CD14-positive monocyte (primary cell): ENCODE results near the gene GMNC. TPM values are rescaled to one million over a fixed set of nuclear protein-coding genes. Genes with fewer than 3 reads are reported as not detected.

Source experiments
- DNase-seq, 3 donors: peaks; one replicate each; pipeline ENCODE4 v3.0.0-alpha.2; 2011 to 2022
- H2AFZ ChIP-seq: 2 replicates; pipeline ENCODE4 v1.6.0; 2012; ENCODE audit warnings: mild to moderate bottlenecking, low read depth, low read length, inconsistent platforms; ENCODE audit not compliant: insufficient read depth, poor library complexity, severe bottlenecking
- H3K27ac ChIP-seq, 2 donors: 1 replicate in 1 of 2; 2 replicates in 1 of 2; pipeline ENCODE4 v1.5.1; 2012 to 2013; ENCODE audit warnings: low read length in 2 of 2, control low read depth in 1 of 2, inconsistent platforms in 1 of 2, low read depth in 1 of 2, mild to moderate bottlenecking in 1 of 2
- H3K27me3 ChIP-seq, 2 donors: one replicate each; pipeline versions ENCODE4 v1.6.0 to v1.6.1; 2011 to 2013; ENCODE audit warnings: low read length in 2 of 2; ENCODE audit not compliant: control insufficient read depth in 2 of 2, insufficient read depth in 2 of 2
- H3K36me3 ChIP-seq, 2 donors: replicated peaks in 1 of 2; 1 replicate in 1 of 2; 2 replicates in 1 of 2; pipeline versions ENCODE4 v1.5.1 to v1.6.1; 2012 to 2013; ENCODE audit warnings: low read length in 2 of 2, control low read depth in 1 of 2, inconsistent platforms in 1 of 2, mild to moderate bottlenecking in 1 of 2; ENCODE audit not compliant: insufficient read depth in 2 of 2, control insufficient read depth in 1 of 2
- H3K4me1 ChIP-seq, 2 donors: 1 replicate in 1 of 2; 2 replicates in 1 of 2; pipeline versions ENCODE4 v1.5.1 to v1.6.1; 2012 to 2013; ENCODE audit warnings: low read length in 2 of 2, control low read depth in 1 of 2, inconsistent platforms in 1 of 2, mild to moderate bottlenecking in 1 of 2, moderate library complexity in 1 of 2; ENCODE audit not compliant: insufficient read depth in 2 of 2, control insufficient read depth in 1 of 2
- H3K4me2 ChIP-seq: replicated peaks from 2 replicates; pipeline ENCODE3; 2012; ENCODE audit warnings: low read length, moderate library complexity, mild to moderate bottlenecking; ENCODE audit not compliant: poor library complexity, severe bottlenecking; ENCODE audit errors: extremely low read depth
- H3K4me3 ChIP-seq, 3 experiments: fragments of 200-600 bp in 1 of 3; sonication (generic) in 1 of 3; replicated peaks in 1 of 3; 1 replicate in 2 of 3; 2 replicates in 1 of 3; pipeline ENCODE4 v1.5.1; 2011 to 2013; ENCODE audit warnings: low read length in 3 of 3, mild to moderate bottlenecking in 3 of 3, control low read depth in 2 of 3, low read depth in 2 of 3, inconsistent platforms in 1 of 3, moderate library complexity in 1 of 3
- H3K79me2 ChIP-seq: 2 replicates; pipeline ENCODE4 v1.6.0; 2012; ENCODE audit warnings: mild to moderate bottlenecking, control low read depth, inconsistent platforms, low read length, moderate library complexity; ENCODE audit not compliant: insufficient read depth
- H3K9ac ChIP-seq: 2 replicates; pipeline ENCODE4 v1.6.0; 2017; ENCODE audit warnings: low read length, mild to moderate bottlenecking; ENCODE audit not compliant: insufficient read depth, poor library complexity, severe bottlenecking
- H3K9me3 ChIP-seq, 2 donors: replicated peaks in 1 of 2; 1 replicate in 1 of 2; 2 replicates in 1 of 2; pipeline versions ENCODE4 v1.5.1 to v1.6.1; 2012 to 2013; ENCODE audit warnings: low read length in 2 of 2, control low read depth in 1 of 2; ENCODE audit not compliant: control insufficient read depth in 1 of 2, insufficient read depth in 1 of 2
- H4K20me1 ChIP-seq: 2 replicates; pipeline ENCODE4 v1.6.0; 2012; ENCODE audit warnings: mild to moderate bottlenecking, low read length, control low read depth, moderate library complexity; ENCODE audit not compliant: insufficient read depth
- H3K27ac Mint-ChIP-seq, 7 donors: one replicate each; pipeline ENCODE4 v1.8.0; 2020; ENCODE audit warnings: mild to moderate bottlenecking in 7 of 7, mixed read lengths in 7 of 7, moderate library complexity in 6 of 7, inconsistent platforms in 2 of 7
- H3K27me3 Mint-ChIP-seq, 3 donors: one replicate each; pipeline ENCODE4 v1.8.0; 2021 to 2022; ENCODE audit warnings: low read depth in 3 of 3, mild to moderate bottlenecking in 3 of 3, mixed read lengths in 3 of 3, moderate library complexity in 3 of 3, inconsistent platforms in 1 of 3
- H3K36me3 Mint-ChIP-seq, 2 donors: one replicate each; pipeline ENCODE4 v1.8.0; 2020; ENCODE audit warnings: mixed read lengths in 2 of 2, inconsistent platforms in 1 of 2, mild to moderate bottlenecking in 1 of 2
- H3K4me1 Mint-ChIP-seq: one replicate; pipeline ENCODE4 v1.8.0; 2020; ENCODE audit warnings: mild to moderate bottlenecking, mixed read lengths
- H3K4me3 Mint-ChIP-seq, 2 donors: one replicate each; pipeline ENCODE4 v1.8.0; 2020; ENCODE audit warnings: mild to moderate bottlenecking in 2 of 2, mixed read lengths in 2 of 2, moderate library complexity in 1 of 2
- H3K9me3 Mint-ChIP-seq, 7 donors: one replicate each; pipeline ENCODE4 v1.8.0; 2020 to 2022; ENCODE audit warnings: mixed read lengths in 7 of 7, mild to moderate bottlenecking in 6 of 7, moderate library complexity in 6 of 7, inconsistent platforms in 2 of 7
- CTCF ChIP-seq: fragments of 200-600 bp; IDR thresholded peaks from one replicate; pipeline ENCODE4 v1.8.0; 2022; ENCODE audit warnings: antibody characterized with exemption, mild to moderate bottlenecking
- WGBS: methylation state at CpG from one replicate; pipeline ENCODE4 v1.1.5; 2013; ENCODE audit warnings: missing lambda C conversion rate; ENCODE audit not compliant: insufficient coverage; 5-methylcytosine and 5-hydroxymethylcytosine counted together
- intact Hi-C, 2 donors: fragments of 100-400 bp; cut with micrococcal nuclease; formaldehyde crosslinking; loops; one replicate each; pipeline versions ENCODE4 v1.15.0 to v1.15.1; 2023
- polyA plus RNA-seq, 3 donors: library from polyadenylated mRNA; depleted of rRNA in 1 of 3; unstranded in 2 of 3; stranded (reverse) in 1 of 3; fragments of 300-500 nt in 2 of 3; fragments of >200 nt in 1 of 3; fragmentation: Illumina TruSeq in 2 of 3; gene quantifications; 1 replicate in 2 of 3; 2 replicates in 1 of 3; pipeline ENCODE4 v1.2.3, GENCODE V29; 2012 to 2021

Gene GMNC
- polyA plus RNA-seq, 3 donors, result not detected

DNA sequence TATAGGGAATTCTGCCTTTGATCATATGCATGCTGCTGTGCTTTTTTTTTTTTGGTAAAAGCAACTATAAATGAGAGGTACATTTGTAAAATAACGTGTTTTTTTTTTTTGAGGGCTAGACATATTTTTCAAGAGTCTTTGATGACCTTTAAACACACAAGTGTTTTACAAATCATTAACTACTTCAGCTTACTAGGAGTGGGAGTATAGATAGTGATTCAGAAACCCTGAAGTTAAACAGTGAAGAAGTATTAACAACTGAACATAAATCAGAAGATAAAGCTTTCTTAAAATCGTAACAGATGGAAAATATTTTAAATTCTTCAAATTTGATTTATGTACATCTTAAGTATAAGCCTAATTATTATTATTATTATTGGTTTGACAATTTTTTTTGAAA is 2.9 kb upstream of the GMNC start:
- no peaks in the 10 kb centered on the region for H3K79me2 ChIP-seq
- H3K4me1 ChIP-seq, result peaks cover 4 to 5% of the 10 kb centered on the region in 2 donors
- no peak overlapping the region for H3K4me3 ChIP-seq
- peaks cover 31 to 50% of the 10 kb centered on the region in 2 donors for H3K27me3 ChIP-seq
- DNase-seq, result no peak
- peak overlapping the region in 1 of 2 donors; percentile 55 for H3K4me3 Mint-ChIP-seq
- no peaks in the 10 kb centered on the region for H4K20me1 ChIP-seq
- peaks cover 0 to 10% (median 5%) of the 10 kb centered on the region in 7 donors for H3K9me3 Mint-ChIP-seq
- H3K27ac Mint-ChIP-seq, result no peak overlapping the region
- H3K9ac ChIP-seq, result no peak overlapping the region
- no peak overlapping the region for H3K27ac ChIP-seq
- no peak for TF ChIP-seq CTCF
- intact Hi-C loops, result no loop called here
- H2AFZ ChIP-seq, result no peak overlapping the region
- no peaks in the 10 kb centered on the region for H3K36me3 ChIP-seq
- no peaks in the 10 kb centered on the region for H3K36me3 Mint-ChIP-seq
- no peaks in the 10 kb centered on the region for H3K9me3 ChIP-seq
- H3K4me2 ChIP-seq, result no peak overlapping the region
- peaks cover 7% of the 10 kb centered on the region for H3K4me1 Mint-ChIP-seq
- H3K27me3 Mint-ChIP-seq, result peaks cover 35 to 53% (median 47%) of the 10 kb centered on the region in 3 donors
- no CpG with 5 or more reads among the region's 2 CpGs for WGBS

DNA sequence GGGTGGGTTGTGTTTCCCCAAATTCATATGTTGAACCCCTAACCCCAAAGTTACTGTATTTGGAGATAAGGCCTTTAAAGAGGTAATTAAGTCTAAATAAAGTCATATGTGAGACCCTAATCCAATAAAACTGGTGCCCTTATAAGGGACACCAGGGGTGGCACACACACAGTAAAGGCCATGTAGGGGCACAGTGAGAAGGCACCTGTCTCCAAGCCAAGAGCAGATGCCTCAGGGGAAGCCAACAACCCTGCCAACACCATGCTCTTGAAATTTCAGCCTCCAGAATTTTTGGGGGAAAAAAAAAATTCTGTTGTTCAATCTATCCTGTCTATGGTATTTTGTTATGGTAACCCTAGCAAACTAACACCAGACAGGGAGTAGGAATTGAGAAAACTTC is 1.5 kb upstream of the GMNC start:
- DNase-seq, result no peak
- Histone ChIP-seq H4K20me1 (no peaks in the 10 kb centered on the region), H3K4me1 (peaks cover 4 to 5% of the 10 kb centered on the region in 2 donors), H3K9me3 (no peaks in the 10 kb centered on the region), H3K4me2 (no peak overlapping the region), H2AFZ (no peak overlapping the region), H3K27ac (no peak overlapping the region), H3K4me3 (no peak overlapping the region), H3K27me3 (peaks cover 35 to 56% of the 10 kb centered on the region in 2 donors), H3K36me3 (no peaks in the 10 kb centered on the region), H3K9ac (no peak overlapping the region), H3K79me2 (no peaks in the 10 kb centered on the region)
- Mint-ChIP-seq H3K36me3 (no peaks in the 10 kb centered on the region), H3K9me3 (peaks cover 0 to 10% (median 5%) of the 10 kb centered on the region in 7 donors), H3K27me3 (peaks cover 39 to 63% (median 50%) of the 10 kb centered on the region in 3 donors), H3K27ac (no peak overlapping the region), H3K4me3 (no peak overlapping the region), H3K4me1 (peaks cover 7% of the 10 kb centered on the region)
- intact Hi-C loops, result no loop called here
- TF ChIP-seq CTCF, result no peak
